Ramos (cell line): Measurements from ENCODE around the gene SCN8A.

Source experiments
- in situ Hi-C: fragments of 300-500 bp; cut with MboI; formaldehyde crosslinking; loops from one replicate; pipeline ENCODE4 v1.14.3; 2022; ENCODE audit warnings: low sequenced_read_pairs; ENCODE audit not compliant: unreplicated experiment

SCN8A gene

GRCh38 chr12:51699219-51699618, 108.2 kb downstream of the SCN8A start:
- in situ Hi-C loops = no loop called here

GRCh38 chr12:51700887-51701286, 109.9 kb downstream of the SCN8A start:
- in situ Hi-C loops = no loop called here

- in situ Hi-C loops = no loop called here
Measured at GRCh38 chr12:51702587-51702986, 111.6 kb downstream of the SCN8A start.

GRCh38 chr12:51705450-51705849, 114.4 kb downstream of the SCN8A start:
- in situ Hi-C loops = no loop called here

GRCh38 chr12:51706206-51706605, 115.2 kb downstream of the SCN8A start:
- in situ Hi-C loops = no loop called here

GRCh38 chr12:51714666-51715065, 123.6 kb downstream of the SCN8A start:
- in situ Hi-C loops = no loop called here

GRCh38 chr12:51717326-51717925, 126.4 kb downstream of the SCN8A start:
- in situ Hi-C loops = no loop called here

- in situ Hi-C loops = no loop called here
Measured at GRCh38 chr12:51721282-51721940, 130.4 kb downstream of the SCN8A start.

GRCh38 chr12:51722431-51722830, 131.4 kb downstream of the SCN8A start:
- in situ Hi-C loops = no loop called here

- in situ Hi-C loops = no loop called here
Measured at GRCh38 chr12:51726161-51726560, 135.1 kb downstream of the SCN8A start.

- in situ Hi-C loops = no loop called here
Measured at GRCh38 chr12:51726931-51727330, 135.9 kb downstream of the SCN8A start.

GRCh38 chr12:51729331-51729730, 138.3 kb downstream of the SCN8A start:
- in situ Hi-C loops = no loop called here

- in situ Hi-C loops = no loop called here
Measured at GRCh38 chr12:51730745-51731144, 139.7 kb downstream of the SCN8A start.

- in situ Hi-C loops = no loop called here
Measured at GRCh38 chr12:51740536-51740935, 149.5 kb downstream of the SCN8A start.

GRCh38 chr12:51744235-51744634, 153.2 kb downstream of the SCN8A start:
- in situ Hi-C loops = no loop called here

- in situ Hi-C loops = no loop called here
Measured at GRCh38 chr12:51744957-51745356, 153.9 kb downstream of the SCN8A start.

GRCh38 chr12:51746416-51746815, 155.4 kb downstream of the SCN8A start:
- in situ Hi-C loops = no loop called here

GRCh38 chr12:51748235-51748634, 157.2 kb downstream of the SCN8A start:
- in situ Hi-C loops = no loop called here

GRCh38 chr12:51749206-51749985, 158.4 kb downstream of the SCN8A start:
- in situ Hi-C loops = no loop called here

- in situ Hi-C loops = no loop called here
Measured at GRCh38 chr12:51749986-51750317, 158.9 kb downstream of the SCN8A start.

GRCh38 chr12:51751661-51752060, 160.6 kb downstream of the SCN8A start:
- in situ Hi-C loops = no loop called here
